ENCODE results near the gene NAALADL2. TPM values are rescaled to one million over a fixed set of nuclear protein-coding genes. Genes with fewer than 3 reads are reported as not detected.

Gene NAALADL2
- total RNA-seq, 4 donors from 2014 or later, result 0.85 to 6.3 (median 1.6) TPM

DNA sequence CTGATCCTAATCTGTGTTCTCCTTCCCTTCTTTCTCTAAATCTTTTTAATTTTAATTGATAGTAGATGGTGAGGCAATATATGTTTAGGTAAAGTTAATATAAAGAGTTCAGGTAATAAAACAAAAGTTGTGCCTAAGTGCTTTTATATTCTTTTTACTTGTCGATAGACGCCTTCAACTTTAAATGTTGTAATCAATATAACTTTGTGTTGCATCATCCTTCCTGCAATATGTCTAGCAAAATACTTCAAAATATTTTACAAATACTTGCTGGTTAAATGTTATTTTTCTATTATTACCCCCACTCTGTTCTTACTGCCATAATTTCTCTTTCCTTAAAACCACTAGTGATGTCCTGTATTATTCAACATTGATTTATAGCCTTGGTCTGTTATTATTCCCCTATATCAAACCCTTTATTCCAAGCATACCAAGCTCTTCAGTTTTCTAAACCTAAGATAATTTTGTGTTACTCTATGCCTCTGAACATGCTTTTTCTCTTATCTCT lies 92.4 kb downstream of the NAALADL2 start:
- H3K4me1 ChIP-seq, result peaks cover 0 to 6% (median 0%) of the 10 kb centered on the region in 3 donors
- no peak overlapping the region for H3K27ac ChIP-seq
- no peak for DNase-seq
- H3K9me3 ChIP-seq, result no peaks in the 10 kb centered on the region
- H3K27me3 ChIP-seq, result no peaks in the 10 kb centered on the region
- no peaks in the 10 kb centered on the region for H3K36me3 ChIP-seq
- TF ChIP-seq POLR2A (IDR thresholded peaks at IDR 0.05), result no peak
- TF ChIP-seq CTCF (IDR thresholded peaks at IDR 0.05), result no peak
- intact Hi-C loops (cut with DNase I), result no loop called here
- H3K4me3 ChIP-seq, result no peak overlapping the region
- WGBS, 2 donors, result 85 to 96% methylated on average over 2 of the region's 2 CpGs

- TF ChIP-seq CTCF (IDR thresholded peaks at IDR 0.05) (no peak), POLR2A (IDR thresholded peaks at IDR 0.05) (no peak)
- 33 to 77% methylated on average over 1 of the region's 1 CpG for WGBS, 2 donors
Observed at GRCh38 chr3:174953068-174953467, 93.9 kb downstream of the NAALADL2 start.

GRCh38 chr3:174955513-174956016 lies 96.4 kb downstream of the NAALADL2 start:
- DNase-seq, result no peak
- H3K4me3 ChIP-seq, result no peak overlapping the region
- intact Hi-C loops (cut with DNase I), result no loop called here
- no peaks in the 10 kb centered on the region for H3K36me3 ChIP-seq
- H3K4me1 ChIP-seq, result peaks cover 0 to 18% (median 0%) of the 10 kb centered on the region in 3 donors
- TF ChIP-seq POLR2A (IDR thresholded peaks at IDR 0.05) (no peak), CTCF (IDR thresholded peaks at IDR 0.05) (no peak)
- WGBS, 2 donors, result 21 to 25% methylated on average over 2 of the region's 2 CpGs
- no peaks in the 10 kb centered on the region for H3K9me3 ChIP-seq
- no peak overlapping the region for H3K27ac ChIP-seq
- H3K27me3 ChIP-seq, result no peaks in the 10 kb centered on the region

More at GRCh38 chr3:174953068-174953467, 93.9 kb downstream of the NAALADL2 start:
- peaks cover 0 to 15% (median 0%) of the 10 kb centered on the region in 3 donors for H3K4me1 ChIP-seq
- intact Hi-C loops (cut with DNase I), result no loop called here
- no peak overlapping the region for H3K4me3 ChIP-seq
- H3K9me3 ChIP-seq, result no peaks in the 10 kb centered on the region
- no peaks in the 10 kb centered on the region for H3K36me3 ChIP-seq
- DNase-seq, result no peak
- no peaks in the 10 kb centered on the region for H3K27me3 ChIP-seq
- no peak overlapping the region for H3K27ac ChIP-seq

DNA sequence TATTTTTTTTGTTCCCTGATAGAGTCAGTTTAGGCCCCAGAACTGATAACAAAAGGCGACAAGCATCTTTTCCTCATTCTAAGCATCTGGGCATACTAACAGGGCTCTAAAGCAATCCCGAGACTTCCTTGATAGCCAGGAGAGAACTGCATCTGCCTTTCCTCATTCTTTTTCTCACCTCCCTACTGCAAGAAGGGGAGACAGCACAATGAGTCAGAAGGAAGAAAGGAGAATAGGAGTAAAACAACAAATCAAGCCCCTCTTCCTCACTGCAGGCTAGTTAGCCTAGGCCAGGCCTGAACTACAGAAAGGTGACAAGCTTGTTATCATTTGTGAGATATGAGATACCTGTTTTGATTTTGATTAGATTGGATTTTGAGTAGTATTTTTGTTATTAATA lies 97.9 kb downstream of the NAALADL2 start:
- Histone ChIP-seq H3K27me3 (no peaks in the 10 kb centered on the region), H3K27ac (no peak overlapping the region), H3K9me3 (no peaks in the 10 kb centered on the region), H3K36me3 (no peaks in the 10 kb centered on the region), H3K4me3 (no peak overlapping the region), H3K4me1 (peaks cover 0 to 18% (median 0%) of the 10 kb centered on the region in 3 donors)
- TF ChIP-seq POLR2A (IDR thresholded peaks at IDR 0.05) (no peak), CTCF (IDR thresholded peaks at IDR 0.05) (no peak)
- DNase-seq, result no peak
- intact Hi-C loops (cut with DNase I), result no loop called here
- WGBS, 2 donors, result 53 to 95% methylated on average over 2 of the region's 2 CpGs

- Histone ChIP-seq H3K9me3 (no peaks in the 10 kb centered on the region), H3K27me3 (no peaks in the 10 kb centered on the region), H3K36me3 (no peaks in the 10 kb centered on the region), H3K27ac (no peak overlapping the region), H3K4me1 (peaks cover 0 to 18% (median 0%) of the 10 kb centered on the region in 3 donors), H3K4me3 (no peak overlapping the region)
- TF ChIP-seq POLR2A (IDR thresholded peaks at IDR 0.05), result no peak
- no peak for TF ChIP-seq CTCF (IDR thresholded peaks at IDR 0.05)
- intact Hi-C loops (cut with DNase I), result no loop called here
- DNase-seq, result no peak
Observed at GRCh38 chr3:174957551-174958001, 98.4 kb downstream of the NAALADL2 start.
